ENCODE results near the gene GOLGA2.

DNA sequence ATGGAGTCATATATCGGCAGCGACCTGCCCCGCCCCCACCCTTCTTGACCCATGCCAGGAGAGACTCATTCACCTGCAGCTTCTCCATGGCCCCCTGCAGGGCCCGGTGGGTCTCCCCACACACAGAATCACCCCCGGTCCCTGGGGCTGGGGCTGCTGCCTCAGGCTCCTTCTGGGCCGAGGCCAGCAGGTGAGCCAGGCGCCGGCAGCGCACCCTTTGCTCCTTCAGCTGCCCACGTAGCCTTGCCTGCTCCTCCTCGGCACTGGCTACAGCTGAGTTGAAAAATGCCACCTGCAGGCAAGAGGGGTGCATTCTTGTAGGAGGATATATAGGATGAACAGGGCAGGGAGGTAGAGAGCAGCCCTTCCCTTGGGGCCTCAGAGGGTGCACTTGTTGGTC, 17.9 kb downstream of the GOLGA2 start:
- TF ChIP-seq, protein P1, sequence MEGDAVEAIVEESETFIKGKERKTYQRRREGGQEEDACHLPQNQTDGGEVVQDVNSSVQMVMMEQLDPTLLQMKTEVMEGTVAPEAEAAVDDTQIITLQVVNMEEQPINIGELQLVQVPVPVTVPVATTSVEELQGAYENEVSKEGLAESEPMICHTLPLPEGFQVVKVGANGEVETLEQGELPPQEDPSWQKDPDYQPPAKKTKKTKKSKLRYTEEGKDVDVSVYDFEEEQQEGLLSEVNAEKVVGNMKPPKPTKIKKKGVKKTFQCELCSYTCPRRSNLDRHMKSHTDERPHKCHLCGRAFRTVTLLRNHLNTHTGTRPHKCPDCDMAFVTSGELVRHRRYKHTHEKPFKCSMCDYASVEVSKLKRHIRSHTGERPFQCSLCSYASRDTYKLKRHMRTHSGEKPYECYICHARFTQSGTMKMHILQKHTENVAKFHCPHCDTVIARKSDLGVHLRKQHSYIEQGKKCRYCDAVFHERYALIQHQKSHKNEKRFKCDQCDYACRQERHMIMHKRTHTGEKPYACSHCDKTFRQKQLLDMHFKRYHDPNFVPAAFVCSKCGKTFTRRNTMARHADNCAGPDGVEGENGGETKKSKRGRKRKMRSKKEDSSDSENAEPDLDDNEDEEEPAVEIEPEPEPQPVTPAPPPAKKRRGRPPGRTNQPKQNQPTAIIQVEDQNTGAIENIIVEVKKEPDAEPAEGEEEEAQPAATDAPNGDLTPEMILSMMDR (IDR thresholded peaks at IDR 0.05): no peak
- TF ChIP-seq EZH2 (IDR thresholded peaks at IDR 0.05): no peak

Measured in neural progenitor cell (in vitro differentiated cells).